Naive thymus-derived CD4-positive, alpha-beta T cell (primary cell): Measurements from ENCODE around the gene PTPRN2. TPM values are rescaled to one million over a fixed set of nuclear protein-coding genes. Genes with fewer than 3 reads are reported as not detected.

Experiments
- ATAC-seq: fragments of 150-1000 bp; cut with Tn5 transposase; 2 replicates; pipeline ENCODE4 v1.10.0; 2021; ENCODE audit warnings: mild to moderate bottlenecking, moderate library complexity
- CTCF ChIA-PET: fragments of 350-600 bp; sonication (Branson Sonifier 250); formaldehyde crosslinking; loops from one replicate; lab custom pipeline; 2021; ENCODE audit warnings: antibody characterized with exemption; lab: Charles Lee
- POLR2A ChIA-PET: fragments of 350-600 bp; sonication (Branson Sonifier 250); formaldehyde crosslinking; loops from one replicate; lab custom pipeline; 2021; ENCODE audit warnings: antibody characterized with exemption, inconsistent platforms; lab: Charles Lee
- DNase-seq, 9 donors: peaks; one replicate each; pipeline versions ENCODE4 v3.0.0 to v3.0.0-alpha.2; 2020 to 2022; ENCODE audit warnings: mixed read lengths in 1 of 9
- H3K27ac ChIP-seq: one replicate; pipeline ENCODE4 v1.7.0; 2013; ENCODE audit warnings: mild to moderate bottlenecking, low read depth, low read length, moderate library complexity
- H3K27me3 ChIP-seq, 2 donors: one replicate each; pipeline ENCODE4 v1.7.0; 2013; ENCODE audit warnings: low read length in 2 of 2, mild to moderate bottlenecking in 2 of 2, moderate library complexity in 2 of 2; ENCODE audit not compliant: control insufficient read depth in 2 of 2, insufficient read depth in 2 of 2
- H3K36me3 ChIP-seq, 3 experiments: 1 replicate in 2 of 3; 2 replicates in 1 of 3; pipeline ENCODE4 v1.7.0; 2013; ENCODE audit warnings: low read length in 3 of 3, mild to moderate bottlenecking in 3 of 3, moderate library complexity in 1 of 3; ENCODE audit not compliant: insufficient read depth in 3 of 3, control insufficient read depth in 2 of 3
- H3K4me1 ChIP-seq, 2 donors: one replicate each; pipeline ENCODE4 v1.7.0; 2013; ENCODE audit warnings: low read length in 2 of 2, mild to moderate bottlenecking in 2 of 2, moderate library complexity in 1 of 2; ENCODE audit not compliant: control insufficient read depth in 2 of 2, insufficient read depth in 2 of 2
- H3K4me3 ChIP-seq: 2 replicates; pipeline ENCODE4 v1.7.0; 2013; ENCODE audit warnings: mild to moderate bottlenecking, low read length
- H3K9me3 ChIP-seq, 3 experiments: 1 replicate in 2 of 3; 2 replicates in 1 of 3; pipeline ENCODE4 v1.7.0; 2013; ENCODE audit warnings: low read length in 3 of 3; ENCODE audit not compliant: control insufficient read depth in 2 of 3
- H3K27ac Mint-ChIP-seq, 9 donors: one replicate each; pipeline ENCODE4 v1.8.0; 2020 to 2022; ENCODE audit warnings: mixed read lengths in 9 of 9, mild to moderate bottlenecking in 8 of 9, moderate library complexity in 5 of 9, inconsistent platforms in 2 of 9
- H3K27me3 Mint-ChIP-seq, 5 donors: one replicate each; pipeline ENCODE4 v1.8.0; 2021 to 2022; ENCODE audit warnings: mixed read lengths in 5 of 5, mild to moderate bottlenecking in 1 of 5
- H3K36me3 Mint-ChIP-seq, 5 donors: one replicate each; pipeline ENCODE4 v1.8.0; 2020 to 2022; ENCODE audit warnings: mixed read lengths in 5 of 5, mild to moderate bottlenecking in 3 of 5, inconsistent platforms in 1 of 5
- H3K4me1 Mint-ChIP-seq, 7 donors: one replicate each; pipeline ENCODE4 v1.8.0; 2020 to 2022; ENCODE audit warnings: mixed read lengths in 7 of 7, mild to moderate bottlenecking in 3 of 7, inconsistent platforms in 1 of 7
- H3K4me3 Mint-ChIP-seq, 10 donors: one replicate each; pipeline ENCODE4 v1.8.0; 2020 to 2022; ENCODE audit warnings: mild to moderate bottlenecking in 10 of 10, mixed read lengths in 10 of 10, moderate library complexity in 6 of 10, inconsistent platforms in 2 of 10
- H3K9me3 Mint-ChIP-seq, 11 donors: one replicate each; pipeline ENCODE4 v1.8.0; 2020 to 2022; ENCODE audit warnings: mixed read lengths in 11 of 11, mild to moderate bottlenecking in 4 of 11, inconsistent platforms in 1 of 11, moderate library complexity in 1 of 11
- intact Hi-C, 2 donors: fragments of 100-400 bp; cut with micrococcal nuclease; formaldehyde crosslinking; loops; one replicate each; pipeline ENCODE4 v1.15.1; 2023
- polyA plus RNA-seq, 2 donors: library from polyadenylated mRNA; unstranded; fragments of 300-500 nt; fragmentation: Illumina TruSeq; gene quantifications; one replicate each; pipeline ENCODE4 v1.2.3, GENCODE V29; 2021
- total RNA-seq, 6 experiments: library from RNA in 5 of 6; stranded (reverse) in 5 of 6; gene quantifications; 1 replicate in 5 of 6; 2 replicates in 1 of 6; pipeline ENCODE4 v1.2.3 and lab custom pipeline; 2021 to 2026

Gene PTPRN2
- total and polyA plus RNA-seq, 7 experiments from 2014 or later = 0.58 to 2.3 (median 1.4) TPM

GRCh38 chr7:158424011-158424410, 163.6 kb downstream of the PTPRN2 start:
- no peak overlapping the region for H3K4me3 ChIP-seq
- H3K9me3 Mint-ChIP-seq = no peaks in the 10 kb centered on the region
- ATAC-seq = no peak
- H3K27me3 ChIP-seq = no peaks in the 10 kb centered on the region
- DNase-seq = no peak
- H3K36me3 Mint-ChIP-seq = no peaks in the 10 kb centered on the region
- intact Hi-C loops = no loop called here
- no peak overlapping the region for H3K27ac Mint-ChIP-seq
- ChIA-PET CTCF (no interaction called here), POLR2A (no interaction called here)
- no peaks in the 10 kb centered on the region for H3K36me3 ChIP-seq
- no peaks in the 10 kb centered on the region for H3K9me3 ChIP-seq
- H3K27me3 Mint-ChIP-seq = peaks cover 0 to 5% (median 0%) of the 10 kb centered on the region in 5 donors
- no peaks in the 10 kb centered on the region for H3K4me1 ChIP-seq
- no peaks in the 10 kb centered on the region for H3K4me1 Mint-ChIP-seq
- no peak overlapping the region for H3K4me3 Mint-ChIP-seq
- no peak overlapping the region for H3K27ac ChIP-seq

- Histone ChIP-seq H3K4me1 (no peaks in the 10 kb centered on the region), H3K27me3 (no peaks in the 10 kb centered on the region), H3K9me3 (no peaks in the 10 kb centered on the region), H3K27ac (no peak overlapping the region), H3K4me3 (no peak overlapping the region), H3K36me3 (no peaks in the 10 kb centered on the region)
- Mint-ChIP-seq H3K36me3 (no peaks in the 10 kb centered on the region), H3K4me1 (no peaks in the 10 kb centered on the region), H3K27ac (no peak overlapping the region), H3K4me3 (no peak overlapping the region), H3K9me3 (peaks cover 0 to 6% (median 0%) of the 10 kb centered on the region in 11 donors), H3K27me3 (peaks cover 0 to 5% (median 0%) of the 10 kb centered on the region in 5 donors)
- ChIA-PET POLR2A (no interaction called here), CTCF (no interaction called here)
- intact Hi-C loops = no loop called here
- DNase-seq (no peak), ATAC-seq (no peak)
Measured at GRCh38 chr7:158422887-158423560, 164.6 kb downstream of the PTPRN2 start.

DNA sequence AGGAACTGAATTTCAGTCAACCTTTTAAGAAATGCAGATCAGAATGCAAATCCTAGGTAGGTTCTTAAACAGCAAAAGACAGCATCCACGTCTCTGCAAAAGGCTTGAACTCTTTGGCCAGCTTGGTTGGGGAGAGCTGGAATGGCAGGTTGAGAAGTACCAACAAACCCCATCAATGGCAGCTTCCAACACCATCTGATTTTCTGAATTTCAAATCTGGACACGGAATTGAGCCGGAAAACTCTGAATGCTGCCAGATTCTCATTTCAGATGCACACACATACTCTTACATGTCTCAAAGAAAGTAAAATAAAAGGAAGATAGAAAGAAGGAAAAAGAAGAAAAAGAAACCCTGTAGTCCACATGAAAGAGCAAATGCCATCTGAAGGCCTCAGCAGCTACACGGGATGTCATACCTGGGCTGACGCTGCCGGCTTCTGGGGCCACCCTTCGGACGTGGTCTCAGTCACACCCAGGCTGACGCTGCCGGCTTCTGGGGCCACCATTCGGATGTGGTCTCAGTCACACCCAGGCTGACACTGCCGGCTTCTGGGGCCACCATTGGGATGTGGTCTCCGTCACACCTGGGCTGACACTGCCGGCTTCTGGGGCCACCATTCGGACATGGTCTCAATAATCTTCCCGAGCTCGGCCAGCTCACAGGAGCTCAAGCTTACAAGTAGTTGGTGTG, 165.3 kb downstream of the PTPRN2 start:
- DNase-seq (no peak), ATAC-seq (no peak)
- no peak overlapping the region for H3K27ac Mint-ChIP-seq
- Histone ChIP-seq H3K27ac (no peak overlapping the region), H3K27me3 (no peaks in the 10 kb centered on the region), H3K9me3 (no peaks in the 10 kb centered on the region), H3K4me1 (no peaks in the 10 kb centered on the region), H3K36me3 (no peaks in the 10 kb centered on the region), H3K4me3 (no peak overlapping the region)
- H3K4me1 Mint-ChIP-seq = no peaks in the 10 kb centered on the region
- POLR2A ChIA-PET = no interaction called here
- CTCF ChIA-PET = no interaction called here
- H3K4me3 Mint-ChIP-seq = no peak overlapping the region
- H3K27me3 Mint-ChIP-seq = peaks cover 0 to 5% (median 0%) of the 10 kb centered on the region in 5 donors
- H3K9me3 Mint-ChIP-seq = peaks cover 0 to 10% (median 0%) of the 10 kb centered on the region in 11 donors
- H3K36me3 Mint-ChIP-seq = no peaks in the 10 kb centered on the region
- intact Hi-C loops = no loop called here

DNA sequence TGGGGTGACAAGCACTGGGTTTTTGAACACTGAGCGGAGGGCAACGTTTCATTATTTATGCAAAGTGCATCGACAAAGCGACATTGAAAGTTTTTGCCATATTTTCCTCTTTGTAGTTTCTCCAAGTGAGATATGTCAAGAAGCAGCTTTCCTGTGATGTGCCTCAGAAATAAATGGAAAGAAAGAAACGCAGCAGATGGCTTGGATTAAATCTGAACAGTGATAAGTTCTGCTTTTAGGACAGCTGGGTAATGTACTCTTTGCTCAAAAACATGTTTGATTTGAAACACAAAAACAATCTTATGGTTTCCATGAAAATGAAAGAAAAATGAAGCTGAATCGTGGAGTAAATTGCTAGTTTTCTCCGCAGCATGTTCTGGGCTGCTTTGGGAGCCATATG, 166.3 kb downstream of the PTPRN2 start:
- POLR2A ChIA-PET = no interaction called here
- no peaks in the 10 kb centered on the region for H3K27me3 ChIP-seq
- H3K4me3 Mint-ChIP-seq = no peak overlapping the region

DNA sequence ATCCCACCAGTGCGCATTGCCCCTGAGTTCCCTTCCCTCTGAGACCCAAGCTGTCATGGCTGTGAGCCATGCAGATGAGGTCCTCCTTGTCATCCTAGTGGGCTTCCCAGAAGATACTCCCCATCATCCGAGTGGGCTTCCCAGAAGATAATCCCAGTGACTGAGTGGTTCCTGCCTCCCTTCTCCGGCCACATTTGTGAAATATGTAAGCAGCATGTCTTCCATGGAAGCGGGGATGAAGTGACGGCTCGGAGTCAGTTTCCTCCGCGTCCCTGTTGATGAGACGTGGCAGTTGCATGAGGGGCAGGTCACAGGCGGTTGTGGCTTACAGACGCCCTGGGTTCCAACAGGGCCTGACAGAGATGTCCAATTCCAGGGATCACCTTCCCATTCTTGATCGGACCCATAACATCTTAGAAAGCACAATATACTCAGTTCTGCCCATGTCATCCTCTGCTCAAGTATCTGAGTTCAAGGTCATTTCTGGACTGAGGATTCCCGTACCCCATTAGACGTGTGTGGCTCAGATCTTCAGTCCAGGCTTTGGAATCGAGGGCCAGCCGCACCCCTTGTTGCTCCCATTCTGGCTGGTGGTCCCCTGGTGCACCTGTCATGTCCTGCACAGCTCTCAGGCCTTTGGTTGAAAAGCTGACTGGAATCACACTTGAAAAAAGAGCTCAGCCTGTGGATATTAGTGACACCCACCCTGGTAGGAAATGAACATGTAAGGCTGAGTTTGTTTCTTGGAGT, 166.9 kb downstream of the PTPRN2 start:
- H3K9me3 Mint-ChIP-seq = peaks cover 0 to 10% (median 2%) of the 10 kb centered on the region in 11 donors
- ATAC-seq (no peak), DNase-seq (no peak)
- peaks cover 0 to 5% (median 0%) of the 10 kb centered on the region in 5 donors for H3K27me3 Mint-ChIP-seq
- intact Hi-C loops = no loop called here
- Histone ChIP-seq H3K4me1 (no peaks in the 10 kb centered on the region), H3K27ac (no peak overlapping the region), H3K4me3 (no peak overlapping the region), H3K36me3 (no peaks in the 10 kb centered on the region), H3K27me3 (no peaks in the 10 kb centered on the region), H3K9me3 (no peaks in the 10 kb centered on the region)
- no peak overlapping the region for H3K27ac Mint-ChIP-seq
- no peaks in the 10 kb centered on the region for H3K36me3 Mint-ChIP-seq
- H3K4me1 Mint-ChIP-seq = no peaks in the 10 kb centered on the region
- CTCF ChIA-PET = no interaction called here
- H3K4me3 Mint-ChIP-seq = no peak overlapping the region
- POLR2A ChIA-PET = no interaction called here

More for the DNA sequence above, 166.3 kb downstream of the PTPRN2 start:
- Histone ChIP-seq H3K9me3 (no peaks in the 10 kb centered on the region), H3K36me3 (no peaks in the 10 kb centered on the region), H3K27ac (no peak overlapping the region), H3K4me1 (no peaks in the 10 kb centered on the region), H3K4me3 (no peak overlapping the region)
- CTCF ChIA-PET = no interaction called here
- no peak overlapping the region for H3K27ac Mint-ChIP-seq
- DNase-seq (no peak), ATAC-seq (no peak)
- H3K9me3 Mint-ChIP-seq = peaks cover 0 to 10% (median under 1%) of the 10 kb centered on the region in 11 donors
- H3K4me1 Mint-ChIP-seq = no peaks in the 10 kb centered on the region
- peaks cover 0 to 5% (median 0%) of the 10 kb centered on the region in 5 donors for H3K27me3 Mint-ChIP-seq
- intact Hi-C loops = no loop called here
- no peaks in the 10 kb centered on the region for H3K36me3 Mint-ChIP-seq

- DNase-seq (no peak), ATAC-seq (no peak)
- H3K4me3 ChIP-seq = no peak overlapping the region
- Mint-ChIP-seq H3K27ac (no peak overlapping the region), H3K4me3 (no peak overlapping the region), H3K9me3 (peaks cover 0 to 10% (median 2%) of the 10 kb centered on the region in 11 donors), H3K4me1 (no peaks in the 10 kb centered on the region), H3K27me3 (peaks cover 0 to 5% (median 0%) of the 10 kb centered on the region in 5 donors), H3K36me3 (no peaks in the 10 kb centered on the region)
- intact Hi-C loops = no loop called here
- POLR2A ChIA-PET = no interaction called here
- CTCF ChIA-PET = interaction anchor here (0.7 kb wide), 1 partner anchor 138 kb away, joined by 3 read pairs; no protein-coding TSS in a partner anchor
- no peaks in the 10 kb centered on the region for H3K36me3 ChIP-seq
- H3K27ac ChIP-seq = no peak overlapping the region
- no peaks in the 10 kb centered on the region for H3K9me3 ChIP-seq
- H3K4me1 ChIP-seq = no peaks in the 10 kb centered on the region
- H3K27me3 ChIP-seq = no peaks in the 10 kb centered on the region
Measured at GRCh38 chr7:158419238-158419785, 168.3 kb downstream of the PTPRN2 start.
